C4-2B (cell line): ENCODE data around the gene AK4.

Source experiments
- ZFX ChIP-seq: fragments of 450-650 bp; IDR thresholded peaks from 2 replicates; pipeline ENCODE4 v1.6.1; 2017
- TF ChIP-seq, protein P1 (sequence below): fragments of 450-650 bp; conservative IDR thresholded peaks from 2 replicates; pipeline ENCODE4 v1.5.1; 2017; ENCODE audit warnings: mild to moderate bottlenecking

DNA sequence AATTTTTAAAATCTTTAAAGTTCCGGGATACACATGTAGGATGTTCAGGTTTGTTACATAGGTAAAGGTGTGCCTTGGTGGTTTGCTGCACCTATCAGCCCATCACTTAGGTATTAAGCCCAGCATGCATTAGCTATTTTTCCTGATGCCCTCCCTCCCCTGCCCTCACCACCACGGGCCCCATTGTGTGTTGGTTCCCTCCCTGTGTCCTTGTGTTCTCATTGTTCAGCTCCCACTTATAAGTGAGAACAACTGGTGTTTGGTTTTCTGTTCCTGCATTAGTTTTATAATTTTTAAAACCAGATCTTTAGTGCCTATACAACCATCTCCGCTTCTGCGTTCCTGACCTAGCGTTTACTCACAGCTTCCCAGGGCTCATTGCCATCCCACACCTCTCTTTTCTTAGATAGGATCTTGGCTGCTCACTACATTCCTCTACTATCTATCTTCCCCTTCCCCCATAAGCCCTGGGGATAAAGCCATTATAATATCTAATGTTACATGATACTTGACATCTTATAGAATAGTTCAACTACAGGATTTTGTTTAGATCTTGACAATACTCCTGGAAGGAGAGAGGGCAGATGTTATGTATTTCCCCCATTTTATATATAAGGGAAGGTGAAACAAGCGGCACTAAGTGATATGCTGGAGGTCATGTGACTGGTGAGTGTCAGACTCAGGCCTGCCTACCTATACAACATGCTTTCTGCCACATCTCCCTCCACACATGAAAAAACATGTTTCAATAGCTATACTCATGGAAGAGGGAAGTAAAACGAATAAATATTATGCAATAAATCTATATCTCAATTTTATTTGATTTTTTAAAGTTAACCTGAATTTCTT is 109.1 kb downstream of the AK4 start:
- TF ChIP-seq, protein P1, sequence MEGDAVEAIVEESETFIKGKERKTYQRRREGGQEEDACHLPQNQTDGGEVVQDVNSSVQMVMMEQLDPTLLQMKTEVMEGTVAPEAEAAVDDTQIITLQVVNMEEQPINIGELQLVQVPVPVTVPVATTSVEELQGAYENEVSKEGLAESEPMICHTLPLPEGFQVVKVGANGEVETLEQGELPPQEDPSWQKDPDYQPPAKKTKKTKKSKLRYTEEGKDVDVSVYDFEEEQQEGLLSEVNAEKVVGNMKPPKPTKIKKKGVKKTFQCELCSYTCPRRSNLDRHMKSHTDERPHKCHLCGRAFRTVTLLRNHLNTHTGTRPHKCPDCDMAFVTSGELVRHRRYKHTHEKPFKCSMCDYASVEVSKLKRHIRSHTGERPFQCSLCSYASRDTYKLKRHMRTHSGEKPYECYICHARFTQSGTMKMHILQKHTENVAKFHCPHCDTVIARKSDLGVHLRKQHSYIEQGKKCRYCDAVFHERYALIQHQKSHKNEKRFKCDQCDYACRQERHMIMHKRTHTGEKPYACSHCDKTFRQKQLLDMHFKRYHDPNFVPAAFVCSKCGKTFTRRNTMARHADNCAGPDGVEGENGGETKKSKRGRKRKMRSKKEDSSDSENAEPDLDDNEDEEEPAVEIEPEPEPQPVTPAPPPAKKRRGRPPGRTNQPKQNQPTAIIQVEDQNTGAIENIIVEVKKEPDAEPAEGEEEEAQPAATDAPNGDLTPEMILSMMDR, result no peak
- no peak for TF ChIP-seq ZFX
